Measurements from ENCODE around the gene SIRPA.

SIRPA gene

GRCh38 chr20:1934721-1935573 is 39.7 kb downstream of the SIRPA start:
- DNase-seq: no peak

- DNase-seq: no peak
Observed at GRCh38 chr20:1935696-1936366, 40.6 kb downstream of the SIRPA start.

GRCh38 chr20:1937316-1937976 is 42.2 kb downstream of the SIRPA start:
- no peak for DNase-seq

DNA sequence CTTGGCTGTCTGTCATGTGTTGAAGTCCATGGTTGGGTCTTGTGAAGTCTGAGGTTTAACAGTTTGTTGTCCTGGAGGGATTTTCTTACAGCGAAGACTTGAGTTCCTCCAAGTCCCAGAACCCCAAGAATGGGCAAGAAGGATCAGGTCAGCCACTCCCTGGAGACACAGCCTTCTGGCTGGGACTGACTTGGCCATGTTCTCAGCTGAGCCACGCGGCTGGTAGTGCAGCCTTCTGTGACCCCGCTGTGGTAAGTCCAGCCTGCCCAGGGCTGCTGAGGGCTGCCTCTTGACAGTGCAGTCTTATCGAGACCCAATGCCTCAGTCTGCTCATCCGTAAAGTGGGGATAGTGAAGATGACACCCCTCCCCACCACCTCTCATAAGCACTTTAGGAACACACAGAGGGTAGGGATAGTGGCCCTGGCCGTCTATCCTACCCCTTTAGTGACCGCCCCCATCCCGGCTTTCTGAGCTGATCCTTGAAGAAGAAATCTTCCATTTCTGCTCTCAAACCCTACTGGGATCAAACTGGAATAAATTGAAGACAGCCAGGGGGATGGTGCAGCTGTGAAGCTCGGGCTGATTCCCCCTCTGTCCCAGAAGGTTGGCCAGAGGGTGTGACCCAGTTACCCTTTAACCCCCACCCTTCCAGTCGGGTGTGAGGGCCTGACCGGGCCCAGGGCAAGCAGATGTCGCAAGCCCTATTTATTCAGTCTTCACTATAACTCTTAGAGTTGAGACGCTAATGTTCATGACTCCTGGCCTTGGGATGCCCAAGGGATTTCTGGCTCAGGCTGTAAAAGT is 43.5 kb downstream of the SIRPA start:
- no peak for DNase-seq

DNA sequence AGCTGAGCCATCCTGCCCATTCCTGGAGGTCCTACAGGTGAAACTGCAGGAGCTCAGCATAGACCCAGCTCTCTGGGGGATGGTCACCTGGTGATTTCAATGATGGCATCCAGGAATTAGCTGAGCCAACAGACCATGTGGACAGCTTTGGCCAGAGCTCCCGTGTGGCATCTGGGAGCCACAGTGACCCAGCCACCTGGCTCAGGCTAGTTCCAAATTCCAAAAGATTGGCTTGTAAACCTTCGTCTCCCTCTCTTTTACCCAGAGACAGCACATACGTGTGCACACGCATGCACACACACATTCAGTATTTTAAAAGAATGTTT is 44.0 kb downstream of the SIRPA start:
- DNase-seq: no peak

DNA sequence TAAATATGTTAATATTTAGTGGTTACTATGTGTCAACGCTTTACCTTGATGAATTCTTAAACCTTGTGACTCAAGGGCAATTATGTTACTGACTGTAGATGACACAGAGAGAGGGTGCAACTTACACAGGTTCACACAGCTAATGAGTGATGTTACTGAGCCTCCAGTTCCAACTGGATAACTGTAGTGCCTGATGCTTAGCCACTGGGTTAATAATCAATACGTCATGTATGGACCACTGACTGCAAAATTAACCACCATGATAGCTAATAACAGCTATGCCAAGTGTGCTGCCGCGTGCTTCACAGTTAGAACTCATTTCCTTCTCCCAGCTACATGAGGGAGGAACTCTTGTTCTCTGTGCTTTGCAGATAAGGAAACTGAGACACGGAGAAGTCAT is 45.4 kb downstream of the SIRPA start:
- DNase-seq: no peak

GRCh38 chr20:1941226-1941625 is 46.0 kb downstream of the SIRPA start:
- no peak for DNase-seq

DNA sequence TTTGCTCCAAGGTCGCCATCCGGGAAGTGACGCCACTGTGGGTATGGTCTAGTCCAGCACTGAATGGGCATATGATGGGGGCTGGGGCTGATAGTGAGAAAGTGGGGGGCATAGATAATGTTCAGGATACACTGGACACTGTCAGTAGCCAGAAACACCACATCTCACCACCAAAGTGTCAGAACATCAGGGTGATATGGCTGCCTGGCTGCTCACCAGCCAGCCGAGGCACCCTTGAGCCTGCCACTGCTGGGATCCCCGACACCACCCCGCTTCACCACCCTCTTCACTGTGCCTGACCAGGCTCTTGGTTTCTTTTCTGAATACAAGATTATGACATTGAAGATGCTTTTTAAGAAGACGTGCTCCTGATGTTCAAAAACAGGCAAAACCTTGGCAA is 46.9 kb downstream of the SIRPA start:
- DNase-seq: no peak

GRCh38 chr20:1942486-1943274 is 47.5 kb downstream of the SIRPA start:
- DNase-seq: no peak

DNA sequence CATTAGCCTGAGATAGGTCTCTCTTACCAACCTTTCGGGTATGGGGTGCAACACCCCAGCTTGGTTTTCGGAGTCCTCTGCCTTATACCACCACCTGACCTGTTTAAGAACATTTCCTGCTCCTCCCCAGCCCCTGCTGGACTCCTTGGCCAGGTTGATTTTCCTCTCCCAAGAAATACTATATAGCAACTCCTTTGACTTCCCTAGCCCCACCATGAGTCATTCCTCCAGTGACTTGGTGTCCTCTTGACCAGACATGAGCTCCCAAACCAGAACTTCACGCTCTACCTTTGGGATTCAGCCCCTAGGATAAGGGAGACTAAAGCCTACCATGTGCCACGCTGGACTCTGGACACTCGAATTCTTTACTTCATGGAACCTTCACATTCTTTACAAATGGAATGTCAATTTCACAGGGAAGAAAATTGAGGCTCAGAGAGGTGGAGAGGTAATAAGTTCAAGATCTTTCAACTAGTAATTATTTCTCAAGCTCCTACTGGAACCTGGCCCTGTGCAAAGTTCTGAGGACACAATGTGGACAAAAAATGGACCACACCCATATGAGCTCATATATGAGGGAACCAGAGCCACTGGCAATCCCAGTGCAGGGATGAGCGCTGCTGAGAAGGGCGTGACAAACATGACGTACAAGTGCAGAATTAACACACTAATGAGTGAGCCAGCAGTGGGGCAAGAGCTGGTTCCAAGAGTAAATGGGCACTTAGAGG is 48.2 kb downstream of the SIRPA start:
- no peak for DNase-seq

GRCh38 chr20:1944345-1945091 is 49.3 kb downstream of the SIRPA start:
- no peak for DNase-seq

DNA sequence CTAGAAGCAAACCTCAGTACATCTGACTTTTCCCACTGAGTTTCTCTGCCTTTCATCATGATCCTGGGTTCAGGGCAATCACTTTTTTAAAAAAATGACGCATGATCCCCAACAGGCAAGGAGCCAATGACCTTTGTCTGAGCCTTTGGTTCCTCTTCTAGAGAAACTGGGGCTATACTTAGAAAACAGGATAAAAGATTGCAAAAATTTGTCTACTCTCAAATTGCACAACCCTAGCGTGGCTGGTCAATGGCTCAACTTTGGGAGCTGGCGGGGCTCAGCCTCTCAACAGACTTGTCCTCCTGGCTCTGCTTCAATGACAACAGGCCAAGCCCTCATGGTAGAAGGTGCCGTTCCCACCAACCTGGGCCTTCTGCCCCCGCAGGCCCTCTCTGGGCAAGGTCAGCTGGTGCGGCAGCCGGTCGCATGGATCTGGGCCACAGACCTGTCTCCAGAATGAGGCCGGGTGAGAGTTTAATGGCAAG is 50.0 kb downstream of the SIRPA start:
- no peak for DNase-seq

- DNase-seq: no peak
Observed at GRCh38 chr20:1945660-1946059, 50.5 kb downstream of the SIRPA start.

DNA sequence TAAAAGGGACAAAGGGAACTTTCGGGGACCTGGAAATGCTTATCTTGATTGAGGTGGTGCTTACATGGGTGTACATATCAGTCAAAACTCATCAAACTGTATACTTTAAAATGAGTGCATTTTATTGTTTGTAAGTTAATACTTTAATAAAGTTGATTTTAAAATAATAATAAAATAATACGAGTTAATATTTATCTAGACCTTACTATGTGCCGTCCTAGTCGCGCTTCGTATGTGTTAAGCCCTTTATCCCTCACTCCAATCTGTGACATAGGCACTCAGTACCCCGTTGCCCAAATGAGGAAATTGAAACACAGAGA is 51.2 kb downstream of the SIRPA start:
- DNase-seq: no peak

- no peak for DNase-seq
Observed at GRCh38 chr20:1946762-1947534, 51.7 kb downstream of the SIRPA start.

DNA sequence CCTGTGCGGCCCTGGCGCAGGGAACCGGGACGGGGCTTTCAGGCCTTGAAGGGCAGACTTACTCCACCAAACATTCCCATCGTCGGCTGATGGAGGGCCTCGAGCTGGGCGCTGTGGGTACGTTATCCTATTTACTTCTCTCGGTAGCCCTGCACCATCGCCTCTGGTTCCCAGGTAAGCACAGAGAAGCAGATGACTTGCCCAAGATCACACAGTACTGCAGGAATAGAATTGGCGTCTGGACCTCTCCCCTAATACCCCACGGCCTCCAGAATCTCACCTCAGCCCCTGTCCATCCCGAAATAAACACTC is 52.3 kb downstream of the SIRPA start:
- DNase-seq: no peak

GRCh38 chr20:1949347-1950100 is 54.3 kb downstream of the SIRPA start:
- no peak for DNase-seq

DNA sequence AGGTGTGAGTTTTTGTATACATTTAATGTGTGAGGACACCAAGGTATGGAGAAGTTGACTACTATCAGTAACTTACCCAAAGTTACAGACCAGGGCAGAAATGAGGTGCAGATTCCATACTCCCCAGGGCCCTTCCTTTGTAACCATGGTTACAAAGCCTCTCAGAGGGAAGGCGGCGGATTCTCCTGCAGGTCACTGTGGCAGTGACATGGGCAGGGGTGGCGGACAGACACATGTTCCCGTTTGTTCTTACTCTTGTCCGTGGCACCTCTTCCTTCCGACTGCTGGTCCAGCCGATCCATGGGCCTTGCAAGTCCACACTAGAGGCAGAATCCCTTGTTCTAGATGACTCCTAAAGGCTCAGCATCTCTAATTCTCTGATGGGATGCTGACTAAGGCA is 55.6 kb downstream of the SIRPA start:
- DNase-seq: no peak

GRCh38 chr20:1951436-1952115 is 56.4 kb downstream of the SIRPA start:
- no peak for DNase-seq

All from NCI-H2081 treated with DMSO at 0.1 percent for 48 hours (cell line).